OCI-LY7 (cell line): ENCODE data around the gene SGMS1. TPM values are rescaled to one million over a fixed set of nuclear protein-coding genes. Genes with fewer than 3 reads are reported as not detected.

Experiments used
- BruUV-seq: library from RNA; stranded (reverse); fragments of 400-500 nt; replicated peaks from 2 replicates; lab custom pipeline; 2021; lab: Mats Ljungman, UMichigan
- CTCF ChIA-PET: fragments of 300-600 bp; sonication (Branson Sonifier 250); formaldehyde crosslinking; loops from one replicate; lab custom pipeline; 2022; ENCODE audit warnings: antibody characterized with exemption; ENCODE audit not compliant: unreplicated experiment; lab: Charles Lee
- POLR2A ChIA-PET: fragments of 300-600 bp; sonication (Branson Sonifier 250); formaldehyde crosslinking; loops from one replicate; lab custom pipeline; 2022; ENCODE audit warnings: antibody characterized with exemption; lab: Charles Lee
- DNase-seq: peaks from one replicate; pipeline ENCODE4 v3.0.0-alpha.2; 2015; ENCODE audit warnings: low spot score
- H2AFZ ChIP-seq: fragments of 200-600 bp; sonication (generic), shearing (Covaris generic); 2 replicates; pipeline ENCODE4 v1.6.1; 2014; ENCODE audit warnings: mild to moderate bottlenecking, antibody characterized with exemption, low read length, moderate library complexity
- H3K27ac ChIP-seq: fragments of 200-600 bp; sonication (generic); 2 replicates; pipeline ENCODE4 v1.5.1; 2014; ENCODE audit warnings: mixed run types, low read depth, mild to moderate bottlenecking, moderate library complexity, low read length, inconsistent platforms; ENCODE audit not compliant: poor library complexity, severe bottlenecking
- H3K36me3 ChIP-seq: fragments of 200-600 bp; sonication (generic); 2 replicates; pipeline ENCODE4 v1.6.1; 2014; ENCODE audit warnings: mild to moderate bottlenecking, antibody characterized with exemption, low read length, moderate library complexity, mixed read lengths; ENCODE audit not compliant: insufficient read depth
- H3K4me1 ChIP-seq: fragments of 200-600 bp; sonication (generic); 2 replicates; pipeline ENCODE4 v1.5.1; 2014; ENCODE audit warnings: mild to moderate bottlenecking, low read length; ENCODE audit not compliant: insufficient read depth, poor library complexity, severe bottlenecking
- H3K4me2 ChIP-seq: fragments of 200-600 bp; sonication (generic); 2 replicates; pipeline ENCODE4 v1.6.1; 2014; ENCODE audit warnings: mild to moderate bottlenecking, low read length
- H3K4me3 ChIP-seq: fragments of 200-600 bp; sonication (generic); 2 replicates; pipeline ENCODE4 v1.5.1; 2014; ENCODE audit warnings: mild to moderate bottlenecking, low read depth, low read length; ENCODE audit not compliant: poor library complexity, severe bottlenecking
- H3K79me2 ChIP-seq: fragments of 200-600 bp; sonication (generic); 2 replicates; pipeline ENCODE4 v1.6.1; 2016; ENCODE audit warnings: low read depth, mild to moderate bottlenecking, low read length, moderate library complexity, mixed read lengths; ENCODE audit not compliant: insufficient read depth
- H3K9me2 ChIP-seq: fragments of 200-600 bp; sonication (generic); 2 replicates; pipeline ENCODE4 v1.6.1; 2016; ENCODE audit warnings: mild to moderate bottlenecking, low read length, mixed read lengths; ENCODE audit not compliant: insufficient read depth
- H3K9me3 ChIP-seq: fragments of 200-600 bp; sonication (generic); 2 replicates; pipeline ENCODE4 v1.6.1; 2014; ENCODE audit warnings: mild to moderate bottlenecking, mixed run types, low read length, mixed read lengths
- H4K20me1 ChIP-seq: fragments of 200-600 bp; sonication (generic); 2 replicates; pipeline ENCODE4 v1.6.1; 2014; ENCODE audit warnings: mild to moderate bottlenecking, antibody characterized with exemption, low read length, moderate library complexity, mixed read lengths; ENCODE audit not compliant: insufficient read depth
- CTCF ChIP-seq: fragments of 200-600 bp; sonication (generic); conservative IDR thresholded peaks from 2 replicates; pipeline ENCODE4 v1.5.1; 2014; ENCODE audit warnings: mild to moderate bottlenecking, antibody characterized with exemption, low read length, moderate library complexity, mixed read lengths
- EZH2phosphoT487 ChIP-seq: fragments of 200-600 bp; sonication (generic); IDR thresholded peaks from 2 replicates; pipeline ENCODE4 v1.6.1; 2018; ENCODE audit warnings: low read depth, borderline replicate concordance, mild to moderate bottlenecking, mixed run types, antibody characterized with exemption, low read length, moderate library complexity, mixed read lengths
- intact Hi-C: fragments of 100-400 bp; cut with micrococcal nuclease; formaldehyde crosslinking; loops from one replicate; pipeline ENCODE4 v1.10.0; 2022; ENCODE audit not compliant: unreplicated experiment
- total RNA-seq, 2 experiments: library from RNA; depleted of rRNA in 1 of 2; stranded (reverse); fragments of >200 nt in 1 of 2; shearing (Covaris generic) in 1 of 2; gene quantifications; 2 replicates each; pipeline ENCODE4 v1.2.3, GENCODE V29; 2014 to 2022

Gene SGMS1
- total RNA-seq, 2 experiments from 2014 or later = 45.4 to 57.5 TPM

- no peak for DNase-seq
- no TSS peak for BruUV-seq
- ChIA-PET POLR2A (no interaction called here), CTCF (no interaction called here)
- Histone ChIP-seq H3K36me3 (peaks cover 10% of the 10 kb centered on the region), H3K4me2 (no peak overlapping the region), H3K79me2 (no peaks in the 10 kb centered on the region; the same call in 1 of the 2 replicates), H3K4me1 (peaks cover 10% of the 10 kb centered on the region), H3K4me3 (no peak overlapping the region), H2AFZ (no peak overlapping the region), H3K9me2 (no peaks in the 10 kb centered on the region), H3K27ac (no peak overlapping the region), H4K20me1 (no peaks in the 10 kb centered on the region), H3K9me3 (no peaks in the 10 kb centered on the region)
- TF ChIP-seq EZH2phosphoT487 (no peak), CTCF (no peak)
- intact Hi-C loops = no loop called here
Measured at GRCh38 chr10:50580262-50580891, 43.4 kb downstream of the SGMS1 start.

- Histone ChIP-seq H3K27ac (no peak overlapping the region), H3K79me2 (no peaks in the 10 kb centered on the region; the same call in 1 of the 2 replicates), H2AFZ (no peak overlapping the region), H3K4me3 (no peak overlapping the region), H3K9me2 (no peaks in the 10 kb centered on the region), H3K9me3 (no peaks in the 10 kb centered on the region), H4K20me1 (no peaks in the 10 kb centered on the region), H3K36me3 (peaks cover 8% of the 10 kb centered on the region), H3K4me2 (no peak overlapping the region), H3K4me1 (peaks cover 10% of the 10 kb centered on the region)
- no peak for TF ChIP-seq CTCF
- no peak for TF ChIP-seq EZH2phosphoT487
- intact Hi-C loops = no loop called here
- no peak for DNase-seq
- CTCF ChIA-PET = no interaction called here
- no TSS peak for BruUV-seq
- POLR2A ChIA-PET = interaction anchor here (0.7 to 2.5 kb wide), 3 partner anchors 10 to 24 kb away, joined by 5 to 12 read pairs (median 8); no protein-coding TSS in a partner anchor
Measured at GRCh38 chr10:50579491-50580261, 44.1 kb downstream of the SGMS1 start.
